WTC11 (cell line): ENCODE data around the gene KPNB1. TPM values are rescaled to one million over a fixed set of nuclear protein-coding genes. Genes with fewer than 3 reads are reported as not detected.

Source experiments
- ATAC-seq: fragments of 200-7000 bp; cut with Tn5 transposase; 2 replicates; pipeline ENCODE4 v1.10.0; 2021; ENCODE audit warnings: mild to moderate bottlenecking, moderate library complexity
- CTCF ChIA-PET: fragments of 300-600 bp; sonication (Branson Sonifier 250); formaldehyde crosslinking; loops from one replicate; lab custom pipeline; 2021; ENCODE audit warnings: antibody characterized with exemption; lab: Charles Lee
- POLR2A ChIA-PET: fragments of 350-600 bp; sonication (Branson Sonifier 250); formaldehyde crosslinking; loops from one replicate; lab custom pipeline; 2021; ENCODE audit warnings: antibody characterized with exemption; lab: Charles Lee
- DNase-seq: peaks from one replicate; pipeline ENCODE4 v3.0.0; 2021; ENCODE audit warnings: low spot score
- H3K27ac Mint-ChIP-seq: 2 replicates; pipeline ENCODE4 v1.8.0; 2021; ENCODE audit warnings: mixed read lengths
- H3K27me3 Mint-ChIP-seq: 2 replicates; pipeline ENCODE4 v1.8.0; 2021; ENCODE audit warnings: low read depth, mild to moderate bottlenecking, moderate library complexity, mixed read lengths
- H3K36me3 Mint-ChIP-seq: 2 replicates; pipeline ENCODE4 v1.8.0; 2021; ENCODE audit warnings: mixed read lengths
- H3K4me1 Mint-ChIP-seq: 2 replicates; pipeline ENCODE4 v1.8.0; 2022; ENCODE audit warnings: mixed read lengths
- H3K4me3 Mint-ChIP-seq: 2 replicates; pipeline ENCODE4 v1.8.0; 2021; ENCODE audit warnings: mild to moderate bottlenecking, moderate library complexity, mixed read lengths
- H3K9me3 Mint-ChIP-seq: 2 replicates; pipeline ENCODE4 v1.8.0; 2021; ENCODE audit warnings: mixed read lengths
- GABPB1 ChIP-seq: sonication (generic); formaldehyde crosslinking; IDR thresholded peaks from 2 replicates; pipeline ENCODE4 v1.8.1; 2023; ENCODE audit warnings: mild to moderate bottlenecking, missing genetic modification reagents
- OVOL2 ChIP-seq: fragments of 250-450 bp; sonication (Bioruptor Pico); IDR thresholded peaks from 2 replicates; pipeline ENCODE4 v1.9.0; 2021; ENCODE audit warnings: mild to moderate bottlenecking, borderline replicate concordance
- PRRX2 ChIP-seq: fragments of 250-450 bp; sonication (Bioruptor Pico); IDR thresholded peaks from 2 replicates; pipeline ENCODE4 v1.8.0; 2021; ENCODE audit warnings: mild to moderate bottlenecking
- SP1 ChIP-seq: sonication (generic); formaldehyde crosslinking; conservative IDR thresholded peaks from 2 replicates; pipeline ENCODE4 v1.8.1; 2022; ENCODE audit warnings: missing genetic modification reagents
- TCF7 ChIP-seq: sonication (generic); formaldehyde crosslinking; IDR thresholded peaks from 2 replicates; pipeline ENCODE4 v1.8.0; 2022; ENCODE audit warnings: mild to moderate bottlenecking, low read depth, missing genetic modification reagents, moderate library complexity
- ZNF232 ChIP-seq: sonication (generic); formaldehyde crosslinking; IDR thresholded peaks from 2 replicates; pipeline ENCODE4 v1.8.0; 2022; ENCODE audit warnings: mild to moderate bottlenecking, missing genetic modification reagents
- ZNF396 ChIP-seq: fragments of 250-450 bp; sonication (Bioruptor Pico); IDR thresholded peaks from 2 replicates; pipeline ENCODE4 v1.8.0; 2021; ENCODE audit warnings: mild to moderate bottlenecking, moderate library complexity, borderline replicate concordance
- ZNF671 ChIP-seq: fragments of 250-450 bp; sonication (Bioruptor Pico); IDR thresholded peaks from 2 replicates; pipeline ENCODE4 v1.8.0; 2021; ENCODE audit warnings: mild to moderate bottlenecking
- total RNA-seq: library from RNA; stranded (reverse); gene quantifications from 3 replicates; pipeline ENCODE4 v1.2.3, GENCODE V29; 2021
- TF ChIP-seq, protein P1 (sequence below): sonication (generic); formaldehyde crosslinking; IDR thresholded peaks from 2 replicates; pipeline ENCODE4 v1.8.1; 2022; ENCODE audit warnings: missing genetic modification reagents, borderline replicate concordance
- TF ChIP-seq, protein P2 (sequence below): fragments of 250-450 bp; sonication (Bioruptor Pico); IDR thresholded peaks from 2 replicates; pipeline ENCODE4 v1.9.0; 2021; ENCODE audit warnings: moderate library complexity, mild to moderate bottlenecking, inconsistent platforms, borderline replicate concordance
- TF ChIP-seq, protein P3 (sequence below): sonication (generic); formaldehyde crosslinking; IDR thresholded peaks from 2 replicates; pipeline ENCODE4 v1.8.0; 2022; ENCODE audit warnings: mild to moderate bottlenecking, missing genetic modification reagents
- TF ChIP-seq, protein P4 (sequence below): sonication (generic); formaldehyde crosslinking; IDR thresholded peaks from 2 replicates; pipeline ENCODE4 v1.8.0; 2023; ENCODE audit warnings: mild to moderate bottlenecking, missing genetic modification reagents
- TF ChIP-seq, protein P5 (sequence below): sonication (generic); formaldehyde crosslinking; IDR thresholded peaks from 2 replicates; pipeline ENCODE4 v1.8.0; 2023; ENCODE audit warnings: missing genetic modification reagents, mild to moderate bottlenecking, borderline replicate concordance

KPNB1 gene
- total RNA-seq, 1 experiment from 2014 or later, result 506 TPM

DNA sequence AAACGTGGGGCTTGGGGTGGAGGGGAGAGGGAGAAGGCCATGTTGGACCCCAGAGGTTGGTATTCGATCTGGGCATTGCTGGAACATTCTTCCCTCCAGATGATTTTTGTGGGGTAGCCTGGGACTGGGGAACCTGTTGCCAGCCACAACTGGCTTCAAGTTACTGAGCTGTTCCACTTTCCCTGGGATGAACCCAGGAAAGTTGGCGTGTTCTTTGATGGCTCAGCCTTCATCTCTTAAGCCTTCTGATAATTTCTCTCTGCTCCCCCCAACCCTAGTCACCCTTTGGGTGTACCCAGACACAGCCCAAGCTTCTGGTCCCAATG, 85.4 kb downstream of the KPNB1 start:
- H3K27me3 Mint-ChIP-seq, result peaks cover 66% of the 10 kb centered on the region
- no peak overlapping the region for H3K4me3 Mint-ChIP-seq
- no peak for DNase-seq
- CTCF ChIA-PET, result interaction anchor here (1.0 kb wide), 1 partner anchor 36 kb away, joined by 3 read pairs; no protein-coding TSS in a partner anchor
- no peaks in the 10 kb centered on the region for H3K9me3 Mint-ChIP-seq
- POLR2A ChIA-PET, result no interaction called here
- TF ChIP-seq ZNF396 (no peak), ZNF232 (CRISPR knock-in tag) (no peak), PRRX2 (CRISPR knock-in tag) (no peak), TCF7 (CRISPR knock-in tag) (no peak), GABPB1 (CRISPR knock-in tag) (no peak), ZNF671 (CRISPR knock-in tag) (no peak), SP1 (no peak), OVOL2 (no peak)
- TF ChIP-seq, protein P1, sequence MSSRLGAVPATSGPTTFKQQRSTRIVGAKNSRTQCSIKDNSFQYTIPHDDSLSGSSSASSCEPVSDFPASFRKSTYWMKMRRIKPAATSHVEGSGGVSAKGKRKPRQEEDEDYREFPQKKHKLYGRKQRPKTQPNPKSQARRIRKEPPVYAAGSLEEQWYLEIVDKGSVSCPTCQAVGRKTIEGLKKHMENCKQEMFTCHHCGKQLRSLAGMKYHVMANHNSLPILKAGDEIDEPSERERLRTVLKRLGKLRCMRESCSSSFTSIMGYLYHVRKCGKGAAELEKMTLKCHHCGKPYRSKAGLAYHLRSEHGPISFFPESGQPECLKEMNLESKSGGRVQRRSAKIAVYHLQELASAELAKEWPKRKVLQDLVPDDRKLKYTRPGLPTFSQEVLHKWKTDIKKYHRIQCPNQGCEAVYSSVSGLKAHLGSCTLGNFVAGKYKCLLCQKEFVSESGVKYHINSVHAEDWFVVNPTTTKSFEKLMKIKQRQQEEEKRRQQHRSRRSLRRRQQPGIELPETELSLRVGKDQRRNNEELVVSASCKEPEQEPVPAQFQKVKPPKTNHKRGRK (CRISPR knock-in tag), result no peak
- TF ChIP-seq, protein P2, sequence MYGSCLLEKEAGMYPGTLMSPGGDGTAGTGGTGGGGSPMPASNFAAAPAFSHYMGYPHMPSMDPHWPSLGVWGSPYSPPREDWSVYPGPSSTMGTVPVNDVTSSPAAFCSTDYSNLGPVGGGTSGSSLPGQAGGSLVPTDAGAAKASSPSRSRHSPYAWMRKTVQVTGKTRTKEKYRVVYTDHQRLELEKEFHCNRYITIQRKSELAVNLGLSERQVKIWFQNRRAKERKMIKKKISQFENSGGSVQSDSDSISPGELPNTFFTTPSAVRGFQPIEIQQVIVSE (CRISPR knock-in tag), result no peak
- TF ChIP-seq, protein P3, sequence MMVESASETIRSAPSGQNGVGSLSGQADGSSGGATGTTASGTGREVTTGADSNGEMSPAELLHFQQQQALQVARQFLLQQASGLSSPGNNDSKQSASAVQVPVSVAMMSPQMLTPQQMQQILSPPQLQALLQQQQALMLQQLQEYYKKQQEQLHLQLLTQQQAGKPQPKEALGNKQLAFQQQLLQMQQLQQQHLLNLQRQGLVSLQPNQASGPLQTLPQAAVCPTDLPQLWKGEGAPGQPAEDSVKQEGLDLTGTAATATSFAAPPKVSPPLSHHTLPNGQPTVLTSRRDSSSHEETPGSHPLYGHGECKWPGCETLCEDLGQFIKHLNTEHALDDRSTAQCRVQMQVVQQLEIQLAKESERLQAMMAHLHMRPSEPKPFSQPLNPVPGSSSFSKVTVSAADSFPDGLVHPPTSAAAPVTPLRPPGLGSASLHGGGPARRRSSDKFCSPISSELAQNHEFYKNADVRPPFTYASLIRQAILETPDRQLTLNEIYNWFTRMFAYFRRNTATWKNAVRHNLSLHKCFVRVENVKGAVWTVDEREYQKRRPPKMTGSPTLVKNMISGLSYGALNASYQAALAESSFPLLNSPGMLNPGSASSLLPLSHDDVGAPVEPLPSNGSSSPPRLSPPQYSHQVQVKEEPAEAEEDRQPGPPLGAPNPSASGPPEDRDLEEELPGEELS, result no peak
- TF ChIP-seq, protein P4, sequence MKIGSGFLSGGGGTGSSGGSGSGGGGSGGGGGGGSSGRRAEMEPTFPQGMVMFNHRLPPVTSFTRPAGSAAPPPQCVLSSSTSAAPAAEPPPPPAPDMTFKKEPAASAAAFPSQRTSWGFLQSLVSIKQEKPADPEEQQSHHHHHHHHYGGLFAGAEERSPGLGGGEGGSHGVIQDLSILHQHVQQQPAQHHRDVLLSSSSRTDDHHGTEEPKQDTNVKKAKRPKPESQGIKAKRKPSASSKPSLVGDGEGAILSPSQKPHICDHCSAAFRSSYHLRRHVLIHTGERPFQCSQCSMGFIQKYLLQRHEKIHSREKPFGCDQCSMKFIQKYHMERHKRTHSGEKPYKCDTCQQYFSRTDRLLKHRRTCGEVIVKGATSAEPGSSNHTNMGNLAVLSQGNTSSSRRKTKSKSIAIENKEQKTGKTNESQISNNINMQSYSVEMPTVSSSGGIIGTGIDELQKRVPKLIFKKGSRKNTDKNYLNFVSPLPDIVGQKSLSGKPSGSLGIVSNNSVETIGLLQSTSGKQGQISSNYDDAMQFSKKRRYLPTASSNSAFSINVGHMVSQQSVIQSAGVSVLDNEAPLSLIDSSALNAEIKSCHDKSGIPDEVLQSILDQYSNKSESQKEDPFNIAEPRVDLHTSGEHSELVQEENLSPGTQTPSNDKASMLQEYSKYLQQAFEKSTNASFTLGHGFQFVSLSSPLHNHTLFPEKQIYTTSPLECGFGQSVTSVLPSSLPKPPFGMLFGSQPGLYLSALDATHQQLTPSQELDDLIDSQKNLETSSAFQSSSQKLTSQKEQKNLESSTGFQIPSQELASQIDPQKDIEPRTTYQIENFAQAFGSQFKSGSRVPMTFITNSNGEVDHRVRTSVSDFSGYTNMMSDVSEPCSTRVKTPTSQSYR (CRISPR knock-in tag), result no peak
- TF ChIP-seq, protein P5, sequence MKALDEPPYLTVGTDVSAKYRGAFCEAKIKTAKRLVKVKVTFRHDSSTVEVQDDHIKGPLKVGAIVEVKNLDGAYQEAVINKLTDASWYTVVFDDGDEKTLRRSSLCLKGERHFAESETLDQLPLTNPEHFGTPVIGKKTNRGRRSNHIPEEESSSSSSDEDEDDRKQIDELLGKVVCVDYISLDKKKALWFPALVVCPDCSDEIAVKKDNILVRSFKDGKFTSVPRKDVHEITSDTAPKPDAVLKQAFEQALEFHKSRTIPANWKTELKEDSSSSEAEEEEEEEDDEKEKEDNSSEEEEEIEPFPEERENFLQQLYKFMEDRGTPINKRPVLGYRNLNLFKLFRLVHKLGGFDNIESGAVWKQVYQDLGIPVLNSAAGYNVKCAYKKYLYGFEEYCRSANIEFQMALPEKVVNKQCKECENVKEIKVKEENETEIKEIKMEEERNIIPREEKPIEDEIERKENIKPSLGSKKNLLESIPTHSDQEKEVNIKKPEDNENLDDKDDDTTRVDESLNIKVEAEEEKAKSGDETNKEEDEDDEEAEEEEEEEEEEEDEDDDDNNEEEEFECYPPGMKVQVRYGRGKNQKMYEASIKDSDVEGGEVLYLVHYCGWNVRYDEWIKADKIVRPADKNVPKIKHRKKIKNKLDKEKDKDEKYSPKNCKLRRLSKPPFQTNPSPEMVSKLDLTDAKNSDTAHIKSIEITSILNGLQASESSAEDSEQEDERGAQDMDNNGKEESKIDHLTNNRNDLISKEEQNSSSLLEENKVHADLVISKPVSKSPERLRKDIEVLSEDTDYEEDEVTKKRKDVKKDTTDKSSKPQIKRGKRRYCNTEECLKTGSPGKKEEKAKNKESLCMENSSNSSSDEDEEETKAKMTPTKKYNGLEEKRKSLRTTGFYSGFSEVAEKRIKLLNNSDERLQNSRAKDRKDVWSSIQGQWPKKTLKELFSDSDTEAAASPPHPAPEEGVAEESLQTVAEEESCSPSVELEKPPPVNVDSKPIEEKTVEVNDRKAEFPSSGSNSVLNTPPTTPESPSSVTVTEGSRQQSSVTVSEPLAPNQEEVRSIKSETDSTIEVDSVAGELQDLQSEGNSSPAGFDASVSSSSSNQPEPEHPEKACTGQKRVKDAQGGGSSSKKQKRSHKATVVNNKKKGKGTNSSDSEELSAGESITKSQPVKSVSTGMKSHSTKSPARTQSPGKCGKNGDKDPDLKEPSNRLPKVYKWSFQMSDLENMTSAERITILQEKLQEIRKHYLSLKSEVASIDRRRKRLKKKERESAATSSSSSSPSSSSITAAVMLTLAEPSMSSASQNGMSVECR, result no peak
- TF ChIP-seq, all 79 proteins: peak for 0
- H3K36me3 Mint-ChIP-seq, result no peaks in the 10 kb centered on the region
- no peak for ATAC-seq
- H3K4me1 Mint-ChIP-seq, result peaks cover 9% of the 10 kb centered on the region
- no peak overlapping the region for H3K27ac Mint-ChIP-seq

Other genes starting within 250 kb of the KPNB1 start
- gene NPEPPS, start 118.8 kb upstream of the KPNB1 start, total RNA-seq, result 97.1 to 127 TPM (median 111 TPM) in 3 replicates
- 14.7 to 17.4 TPM (median 15.8 TPM) in 3 replicates for gene TBKBP1, start 44.2 kb downstream of the KPNB1 start, total RNA-seq
- gene TBX21, start 83.3 kb downstream of the KPNB1 start, total RNA-seq, result 0.15 to 0.18 TPM in 2 of 3 replicates, not detected in the other
- gene OSBPL7, start 171.9 kb downstream of the KPNB1 start, total RNA-seq, result 8.2 to 13.5 TPM (median 10.7 TPM) in 3 replicates
- 80.1 to 87.0 TPM (median 85.3 TPM) in 3 replicates for gene MRPL10, start 181.6 kb downstream of the KPNB1 start, total RNA-seq
- 0.09 to 0.39 TPM (median 0.30 TPM) in 3 replicates for gene LRRC46, start 181.8 kb downstream of the KPNB1 start, total RNA-seq
- 50.8 to 54.1 TPM (median 51.6 TPM) in 3 replicates for gene SCRN2, start 191.4 kb downstream of the KPNB1 start, total RNA-seq
- gene SP6, start 201.2 kb downstream of the KPNB1 start, total RNA-seq, result 2.0 to 3.3 TPM (median 2.3 TPM) in 3 replicates
- 9.9 to 11.5 TPM (median 10.7 TPM) in 3 replicates for gene SP2, start 246.3 kb downstream of the KPNB1 start, total RNA-seq